Keratinocyte (primary cell): ENCODE measurements around the gene ARL17A. TPM values are rescaled to one million over a fixed set of nuclear protein-coding genes. Genes with fewer than 3 reads are reported as not detected.
"Not testable (repeated sequence)": the region's sequence is repeated elsewhere in the genome, so short reads cannot be mapped to it uniquely, and the experiment has no call there.

Experiments used
- DNase-seq: peaks from one replicate; pipeline ENCODE4 v3.0.0-alpha.2; 2011; ENCODE audit warnings: low read depth, missing footprints, low spot score
- FAIRE-seq: peaks from 2 replicates; lab custom pipeline; 2011; peaks lifted over from hg19 to GRCh38; lab: Jason Lieb, UNC
- H2AFZ ChIP-seq: 2 replicates; pipeline ENCODE4 v1.6.0; 2012; ENCODE audit warnings: low read length, control low read depth, inconsistent platforms; ENCODE audit not compliant: control insufficient read depth
- H3K27ac ChIP-seq: 2 replicates; pipeline ENCODE4 v1.5.1; 2011; ENCODE audit warnings: low read length; ENCODE audit not compliant: control insufficient read depth, insufficient read depth
- H3K27me3 ChIP-seq: 3 replicates; pipeline ENCODE4 v1.6.0; 2011; ENCODE audit warnings: low read length; ENCODE audit not compliant: control insufficient read depth, insufficient read depth; ENCODE audit errors: extremely low read depth
- H3K36me3 ChIP-seq, 2 experiments: 2 replicates in 1 of 2; 3 replicates in 1 of 2; pipeline ENCODE4 v1.5.1; 2011; ENCODE audit warnings: low read length in 2 of 2, mild to moderate bottlenecking in 1 of 2; ENCODE audit not compliant: control insufficient read depth in 2 of 2, insufficient read depth in 2 of 2; ENCODE audit errors: extremely low read depth in 1 of 2
- H3K4me1 ChIP-seq: 3 replicates; pipeline ENCODE4 v1.5.1; 2011; ENCODE audit warnings: low read length; ENCODE audit not compliant: control insufficient read depth, insufficient read depth; ENCODE audit errors: extremely low read depth
- H3K4me2 ChIP-seq: 3 replicates; pipeline ENCODE4 v1.6.0; 2011; ENCODE audit warnings: low read depth, low read length; ENCODE audit not compliant: control insufficient read depth, insufficient read depth; ENCODE audit errors: extremely low read depth
- H3K4me3 ChIP-seq, 3 experiments: fragments of 200-600 bp in 1 of 3; sonication (generic) in 1 of 3; 2 replicates in 2 of 3; 3 replicates in 1 of 3; pipeline ENCODE4 v1.5.1; 2011 to 2016; ENCODE audit warnings: low read length in 3 of 3, mild to moderate bottlenecking in 3 of 3, control low read depth in 2 of 3, inconsistent platforms in 1 of 3, low read depth in 1 of 3, mixed read lengths in 1 of 3, mixed run types in 1 of 3, moderate library complexity in 1 of 3; ENCODE audit not compliant: control insufficient read depth in 2 of 3, insufficient read depth in 2 of 3; ENCODE audit errors: extremely low read depth in 1 of 3
- H3K79me2 ChIP-seq: 2 replicates; pipeline ENCODE4 v1.6.0; 2012; ENCODE audit warnings: low read length; ENCODE audit not compliant: control insufficient read depth, insufficient read depth
- H3K9ac ChIP-seq: 3 replicates; pipeline ENCODE4 v1.6.0; 2011; ENCODE audit warnings: low read length; ENCODE audit not compliant: control insufficient read depth, insufficient read depth; ENCODE audit errors: extremely low read depth
- H3K9me1 ChIP-seq: 3 replicates; pipeline ENCODE4 v1.6.0; 2011; ENCODE audit warnings: low read length; ENCODE audit not compliant: control insufficient read depth, insufficient read depth; ENCODE audit errors: extremely low read depth
- H3K9me3 ChIP-seq: 2 replicates; pipeline ENCODE4 v1.5.1; 2012; ENCODE audit warnings: low read depth, low read length; ENCODE audit not compliant: control insufficient read depth
- H4K20me1 ChIP-seq: 3 replicates; pipeline ENCODE4 v1.6.0; 2011; ENCODE audit warnings: low read length; ENCODE audit not compliant: control insufficient read depth, insufficient read depth; ENCODE audit errors: extremely low read depth
- dilution Hi-C: fragments of 300-500 bp; cut with MboI; formaldehyde crosslinking; loops from one replicate; pipeline ENCODE4 v1.7.0; 2020; ENCODE audit warnings: low sequenced_read_pairs; ENCODE audit not compliant: extremely low pct_ligation_motif_present
- polyA plus RNA-seq, 5 experiments: library from polyadenylated mRNA; depleted of rRNA in 3 of 5; stranded (reverse) in 3 of 5; stranded (forward) in 1 of 5; unstranded in 1 of 5; fragments of >200 nt; gene quantifications; 1 replicate in 1 of 5; 2 replicates in 3 of 5; 3 replicates in 1 of 5; pipeline versions ENCODE4 v1.2.1 to v1.2.3, GENCODE V29; 2011 to 2012; ENCODE audit warnings: missing spikeins in 2 of 5, low read depth in 1 of 5, low replicate concordance in 1 of 5

The ARL17A gene
- polyA plus RNA-seq, 1 donor (not counting 4 experiments of a cell fraction or from before 2014, with no cell fraction given) = 7.0 TPM

- H3K4me3 ChIP-seq, H3K9ac ChIP-seq, H4K20me1 ChIP-seq, H3K36me3 ChIP-seq, H3K9me1 ChIP-seq, H3K27ac ChIP-seq, dilution Hi-C loops, H3K4me2 ChIP-seq, H3K9me3 ChIP-seq, DNase-seq, H3K4me1 ChIP-seq, H2AFZ ChIP-seq, H3K79me2 ChIP-seq, H3K27me3 ChIP-seq: not testable (repeated sequence)
- peak; percentile 61 for FAIRE-seq
Measured at GRCh38 chr17:46478823-46479222, 100.7 kb downstream of the ARL17A start.

- not testable (repeated sequence) for DNase-seq, H3K79me2 ChIP-seq, FAIRE-seq
Measured at GRCh38 chr17:46475583-46475982, 103.9 kb downstream of the ARL17A start.

GRCh38 chr17:46474489-46474888 lies 105.0 kb downstream of the ARL17A start:
- H3K4me2 ChIP-seq, H3K79me2 ChIP-seq, H3K9me3 ChIP-seq, H3K4me3 ChIP-seq, H3K27ac ChIP-seq, DNase-seq, H4K20me1 ChIP-seq, dilution Hi-C loops, H3K9me1 ChIP-seq, H3K4me1 ChIP-seq, H3K36me3 ChIP-seq, H3K27me3 ChIP-seq, H3K9ac ChIP-seq, H2AFZ ChIP-seq: not testable (repeated sequence)
- peak; percentile 93 for FAIRE-seq

More at GRCh38 chr17:46475583-46475982, 103.9 kb downstream of the ARL17A start:
- dilution Hi-C loops, H3K9me1 ChIP-seq, H3K9me3 ChIP-seq, H4K20me1 ChIP-seq, H3K4me1 ChIP-seq, H3K27ac ChIP-seq, H3K36me3 ChIP-seq, H2AFZ ChIP-seq, H3K4me3 ChIP-seq, H3K4me2 ChIP-seq, H3K9ac ChIP-seq, H3K27me3 ChIP-seq: not testable (repeated sequence)

- dilution Hi-C loops, H2AFZ ChIP-seq, H3K4me3 ChIP-seq, H3K9me1 ChIP-seq, FAIRE-seq, H4K20me1 ChIP-seq, H3K4me2 ChIP-seq, H3K27ac ChIP-seq, H3K9ac ChIP-seq, H3K36me3 ChIP-seq, H3K79me2 ChIP-seq, H3K27me3 ChIP-seq, H3K4me1 ChIP-seq, DNase-seq, H3K9me3 ChIP-seq: not testable (repeated sequence)
Measured at GRCh38 chr17:46467618-46468017, 111.9 kb downstream of the ARL17A start.
